Measurements from ENCODE around the gene FBXO22.
A peak's percentile ranks its signal among the peaks of the same experiment; 100 is the strongest.
"Not testable (repeated sequence)": the region's sequence is repeated elsewhere in the genome, so short reads cannot be mapped to it uniquely, and the experiment has no call there.

The FBXO22 gene

GRCh38 chr15:75921732-75922703 is 18.3 kb downstream of the FBXO22 start:
- DNase-seq: peak; percentile 12

GRCh38 chr15:75923756-75924155 is 20.1 kb downstream of the FBXO22 start:
- DNase-seq: no peak

- DNase-seq: no peak
These were observed 20.9 kb downstream of the FBXO22 start for GRCh38 chr15:75924576-75924975.

DNA sequence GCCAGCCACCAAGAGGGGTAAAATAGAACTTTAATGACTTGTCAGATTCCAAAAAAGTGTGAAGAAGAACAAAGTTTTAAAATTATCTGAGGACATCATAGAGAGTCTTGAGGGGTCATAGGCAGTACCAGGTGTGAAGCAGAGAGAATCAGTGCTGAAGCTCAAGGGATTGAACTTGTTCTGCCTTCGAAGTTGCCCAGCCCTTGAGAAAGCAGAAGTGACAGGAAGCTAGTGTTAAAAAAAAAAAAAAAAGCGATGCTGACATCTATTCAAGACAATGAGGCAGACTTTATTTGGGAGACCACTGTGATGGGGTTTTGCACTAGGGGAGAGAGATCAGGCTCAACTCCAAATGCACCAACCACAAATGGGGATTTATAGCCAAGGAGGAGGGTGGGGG is 21.8 kb downstream of the FBXO22 start:
- DNase-seq: no peak

- no peak for DNase-seq
These were observed 23.3 kb downstream of the FBXO22 start for GRCh38 chr15:75926931-75927330.

GRCh38 chr15:75927601-75928000 is 23.9 kb downstream of the FBXO22 start:
- no peak for DNase-seq

- no peak for DNase-seq
These were observed 25.3 kb downstream of the FBXO22 start for GRCh38 chr15:75928680-75929608.

DNA sequence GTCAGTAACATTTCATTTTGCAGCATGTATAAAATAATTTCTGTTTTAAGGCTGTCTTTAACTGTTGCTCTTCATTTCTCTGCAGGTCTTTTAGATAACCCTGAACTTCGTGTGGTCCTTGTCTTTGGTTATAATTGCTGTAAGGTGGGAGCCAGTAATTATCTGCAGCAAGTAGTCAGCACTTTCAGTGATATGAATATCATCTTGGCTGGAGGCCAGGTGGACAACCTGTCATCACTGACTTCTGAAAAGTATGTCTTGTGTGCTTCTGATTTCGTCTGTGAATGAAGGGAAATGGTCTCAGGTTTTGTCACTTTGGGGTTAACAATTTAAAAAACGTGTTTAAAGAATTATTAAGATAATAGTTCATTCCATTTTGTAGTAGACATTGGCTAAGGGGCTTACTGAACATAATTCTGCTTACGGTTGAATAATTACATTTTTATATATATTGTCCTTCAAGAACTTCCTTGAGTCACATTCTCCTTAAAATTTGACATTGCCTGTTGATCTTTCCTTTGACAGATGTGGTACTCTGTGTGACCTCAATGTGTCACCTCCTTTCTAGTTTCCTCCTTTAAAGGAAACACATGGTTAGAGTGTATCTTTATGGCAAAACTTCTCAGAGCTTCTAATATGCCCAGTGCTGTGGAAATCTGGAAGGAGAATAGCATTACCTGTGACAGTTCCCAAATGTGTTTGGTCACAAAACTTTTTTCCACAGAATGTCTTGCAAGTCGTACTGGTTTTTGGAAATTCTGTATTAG is 26.3 kb downstream of the FBXO22 start:
- DNase-seq: peak; percentile 1

DNA sequence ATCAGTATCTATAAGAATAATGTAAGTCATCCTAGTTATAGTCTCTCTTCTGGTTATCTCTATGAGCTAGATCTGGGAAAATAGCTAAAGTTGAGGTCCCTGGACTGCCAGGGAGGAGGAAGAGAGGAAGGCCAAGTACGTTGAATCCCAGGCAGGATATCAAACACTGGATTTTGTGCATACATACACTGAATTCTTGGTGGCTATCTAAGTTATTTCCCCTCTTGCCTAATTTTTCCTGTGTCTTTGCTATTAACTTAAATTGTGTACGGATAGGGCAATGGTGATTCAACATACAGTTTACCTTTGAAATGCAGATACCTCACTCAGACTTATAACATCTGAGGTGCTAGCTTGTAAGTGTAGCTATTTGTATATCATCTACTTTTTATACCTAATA is 27.2 kb downstream of the FBXO22 start:
- no peak for DNase-seq

- DNase-seq: no peak
These were observed 38.8 kb downstream of the FBXO22 start for GRCh38 chr15:75942464-75942863.

DNA sequence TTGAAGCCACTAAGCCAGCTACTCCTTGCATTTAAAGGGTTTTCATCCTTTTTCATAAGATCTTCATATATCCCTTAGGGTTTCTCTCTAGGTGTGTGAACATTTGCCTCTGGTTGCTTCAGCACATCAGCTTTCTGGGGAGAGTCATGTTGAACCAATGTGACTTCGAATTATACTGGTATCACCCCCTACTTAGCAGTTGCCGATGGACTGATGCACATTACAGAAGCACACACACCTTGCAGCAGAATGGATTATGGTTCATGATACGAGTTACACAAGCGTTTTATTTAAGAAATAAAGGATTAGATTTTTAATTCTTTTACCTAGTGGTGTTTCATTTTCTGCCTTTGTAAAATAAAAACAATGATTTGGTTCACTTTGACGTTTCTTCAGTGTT is 39.6 kb downstream of the FBXO22 start:
- DNase-seq: no peak

GRCh38 chr15:75943713-75944215 is 40.1 kb downstream of the FBXO22 start:
- DNase-seq: no peak

DNA sequence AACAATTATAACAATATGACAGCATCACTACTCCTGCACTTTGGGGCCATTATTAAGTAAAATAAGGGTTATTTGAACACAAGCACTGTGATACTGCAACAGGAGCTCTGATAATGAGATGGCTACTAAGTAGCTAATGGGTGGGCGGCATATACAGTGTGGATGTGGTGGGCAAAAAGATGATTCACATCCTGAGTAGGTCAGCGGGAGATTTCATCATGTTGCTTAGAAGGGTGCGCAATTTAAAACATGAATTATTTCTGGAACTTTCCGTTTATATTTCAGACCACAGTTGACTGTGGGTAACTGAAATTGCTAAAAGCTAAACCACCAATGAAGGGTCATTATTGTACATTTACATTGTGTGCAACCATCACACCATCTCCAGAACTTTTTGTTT is 42.3 kb downstream of the FBXO22 start:
- no peak for DNase-seq

DNA sequence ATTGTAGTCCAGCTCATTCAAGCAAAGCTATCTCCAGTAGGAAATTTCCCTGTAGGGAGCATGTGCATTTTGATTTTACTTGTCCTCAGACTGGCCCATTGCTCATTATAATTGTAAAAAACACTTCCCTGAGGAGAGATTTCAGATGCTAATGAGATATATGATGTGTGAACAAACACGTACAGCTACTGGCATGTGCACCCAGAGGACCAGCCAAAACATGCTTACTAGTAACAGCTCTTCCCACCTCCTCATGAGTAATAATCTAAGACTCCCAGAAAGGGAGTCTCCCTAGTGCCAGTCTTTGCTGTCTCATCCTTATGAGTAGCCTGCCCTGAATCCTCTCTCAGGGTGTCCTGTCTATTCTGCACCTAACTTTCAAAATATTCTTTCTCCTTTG is 43.4 kb downstream of the FBXO22 start:
- DNase-seq: no peak

DNA sequence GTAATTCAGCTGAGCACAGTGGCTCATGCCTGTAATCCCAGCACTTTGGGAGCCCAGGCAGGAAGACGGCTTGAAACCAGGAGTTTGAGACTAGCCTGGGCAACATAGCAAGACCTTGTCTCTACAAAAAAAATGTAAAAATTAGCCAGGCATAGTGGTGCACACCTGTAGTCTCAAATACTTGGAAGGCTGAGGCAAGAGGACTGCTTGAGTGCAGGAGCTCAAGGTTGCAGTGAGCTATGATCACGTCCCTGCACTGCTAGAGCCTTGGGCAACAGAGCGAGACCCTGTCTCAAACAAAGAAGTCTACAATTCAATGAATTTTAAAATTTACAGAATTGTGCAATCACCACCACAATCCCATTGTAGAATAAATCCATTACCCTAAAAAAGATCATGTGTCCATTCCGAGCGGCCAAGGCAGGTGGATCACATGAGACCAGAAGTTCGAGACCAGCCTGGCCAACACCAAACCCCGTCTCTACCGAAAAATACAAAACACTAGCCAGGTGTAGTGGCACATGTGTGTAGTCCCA is 45.2 kb downstream of the FBXO22 start:
- no peak for DNase-seq

DNA sequence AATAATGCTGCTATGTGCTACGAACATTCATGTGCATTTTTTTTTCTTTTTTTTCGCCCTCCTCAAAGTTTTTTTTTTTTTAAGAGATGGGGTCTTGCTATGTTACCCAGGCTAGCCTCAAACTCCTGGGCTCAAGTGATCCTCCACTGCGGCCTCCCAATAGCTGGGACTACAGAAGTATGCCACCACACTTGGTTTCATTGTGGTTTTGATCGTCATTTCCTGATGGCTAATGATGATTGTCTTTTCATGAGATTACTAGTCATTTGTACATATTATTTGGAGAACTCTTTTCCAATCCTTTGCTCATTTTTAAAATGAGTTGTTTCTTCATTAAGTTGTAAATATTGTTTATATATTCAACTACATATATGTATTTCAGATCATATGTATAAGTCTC is 48.8 kb downstream of the FBXO22 start:
- DNase-seq: no peak

DNA sequence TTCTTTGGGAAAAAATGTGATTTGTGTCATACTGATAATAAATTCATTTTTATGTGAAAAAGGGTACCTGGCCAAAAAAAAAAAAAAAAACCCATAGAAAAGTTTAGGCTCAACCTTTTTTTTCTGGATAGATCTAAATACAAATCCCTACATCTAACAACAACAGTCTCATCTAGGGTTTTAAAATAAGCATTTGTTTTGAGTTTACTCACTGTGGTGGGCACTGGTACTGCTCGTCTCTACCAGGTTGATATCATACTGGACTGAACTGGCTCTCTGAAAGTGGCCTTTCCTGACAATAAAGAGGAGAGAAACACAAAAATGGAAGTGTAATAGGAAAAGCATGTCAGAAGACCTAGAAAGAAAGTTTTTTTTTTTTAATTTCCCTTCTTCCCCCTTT is 52.0 kb downstream of the FBXO22 start:
- DNase-seq: no peak

DNA sequence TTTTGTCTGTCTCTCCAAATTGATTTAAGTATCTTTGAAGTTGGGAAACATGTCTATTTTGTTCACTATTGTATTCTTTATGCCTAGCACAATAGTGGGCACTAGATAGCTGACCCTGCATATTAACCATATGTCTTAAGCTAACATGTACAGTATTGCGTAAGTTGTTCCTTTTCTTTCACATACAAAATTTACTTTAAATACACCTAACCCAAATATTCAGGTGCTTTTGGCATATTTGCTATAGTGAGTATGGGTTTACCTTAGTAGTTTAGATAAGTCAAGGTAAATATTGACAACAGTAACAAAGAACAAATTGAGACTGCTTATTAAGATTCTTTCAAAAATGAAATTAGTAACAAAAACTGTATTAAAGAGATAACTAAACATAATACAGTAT is 57.7 kb downstream of the FBXO22 start:
- DNase-seq: no peak

DNA sequence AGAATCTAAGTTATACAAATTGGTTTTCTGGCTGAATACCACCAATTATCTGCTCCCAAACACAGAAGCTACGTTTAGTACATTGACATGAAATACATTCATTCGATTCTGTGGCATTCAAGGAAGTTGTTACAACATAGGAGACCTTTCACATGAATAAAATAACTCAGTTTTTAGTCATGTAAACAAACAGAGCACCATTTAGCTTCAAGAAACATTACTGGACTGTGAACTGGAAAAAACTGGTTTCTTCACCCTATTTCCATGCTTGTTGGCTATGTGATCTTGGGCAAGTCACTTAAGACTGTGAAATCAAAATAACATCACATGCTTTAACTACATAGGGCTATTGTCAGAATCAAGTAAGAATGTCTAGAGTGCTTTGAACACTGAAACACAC is 62.4 kb downstream of the FBXO22 start:
- no peak for DNase-seq

GRCh38 chr15:75976766-75977165 is 73.1 kb downstream of the FBXO22 start:
- not testable (repeated sequence) for DNase-seq

- no peak for DNase-seq
These were observed 77.6 kb downstream of the FBXO22 start for GRCh38 chr15:75981149-75981815.

DNA sequence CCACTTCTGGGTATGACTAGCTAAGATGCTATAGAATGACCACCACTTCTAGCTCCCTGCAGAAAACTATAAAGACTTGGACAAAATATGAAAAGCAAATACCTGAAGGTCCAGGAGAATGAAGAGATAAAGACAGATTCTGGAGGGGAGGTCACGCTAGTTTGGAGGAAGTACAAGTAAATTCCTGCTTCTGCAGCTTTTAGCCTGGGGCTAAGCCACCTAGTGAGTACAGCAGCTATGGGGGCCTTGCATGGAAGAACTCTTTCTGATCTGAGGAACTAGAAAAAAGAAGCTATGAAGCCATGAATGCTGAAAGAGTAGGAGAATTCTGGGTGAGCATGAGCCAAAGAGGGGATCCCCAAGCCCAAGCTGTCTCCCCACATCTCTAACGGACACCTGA is 78.8 kb downstream of the FBXO22 start:
- no peak for DNase-seq

Data from NCI-H146 (cell line).